ENCODE data around the gene NEK6.

Gene NEK6

DNA sequence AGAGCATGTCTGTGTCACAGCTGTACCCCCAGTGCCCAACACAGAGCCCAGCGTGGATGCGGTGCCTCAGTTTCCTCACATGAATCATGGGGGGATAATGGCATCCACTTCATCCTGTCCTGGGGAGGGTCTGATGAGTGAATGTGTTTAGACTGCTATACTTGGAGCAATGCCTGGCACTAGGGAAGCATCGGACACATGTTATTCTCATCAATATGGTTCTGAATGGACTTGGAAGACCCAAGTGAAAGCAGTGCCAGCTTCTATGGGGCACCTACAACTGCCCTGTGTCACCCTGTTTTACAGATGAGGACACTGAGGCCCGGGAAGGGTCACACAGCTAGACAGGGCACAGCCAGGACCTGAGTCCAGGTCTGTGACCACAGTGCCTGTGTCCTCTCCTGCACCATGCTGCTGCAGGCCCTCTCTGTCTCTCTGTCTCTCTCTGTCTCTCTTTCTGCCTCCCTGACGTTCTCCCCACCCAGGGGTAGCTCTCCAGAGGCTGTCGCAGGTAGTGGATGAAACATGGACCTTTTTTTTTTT is 42.3 kb upstream of the NEK6 start:
- ATAC-seq (ENCODE audit: insufficient read depth, low read depth) (no peak), DNase-seq (no peak)
- no peak overlapping the region for H3K9ac ChIP-seq (ENCODE audit: low read depth, low read length)
- no peak overlapping the region for H3K27ac ChIP-seq (ENCODE audit: low read length)
- H4K20me1 ChIP-seq (ENCODE audit: insufficient read depth, low read length), result no peaks in the 10 kb centered on the region
- H3K27me3 ChIP-seq (ENCODE audit: insufficient read depth, low read length, poor library complexity), result no peaks in the 10 kb centered on the region
- no peaks in the 10 kb centered on the region for H3K9me3 ChIP-seq (ENCODE audit: insufficient read depth, low read length, severe bottlenecking)
- no peak for TF ChIP-seq EZH2 (IDR thresholded peaks at IDR 0.05; ENCODE audit: borderline replicate concordance, low read depth, low read length, severe bottlenecking)
- TF ChIP-seq, protein P1, sequence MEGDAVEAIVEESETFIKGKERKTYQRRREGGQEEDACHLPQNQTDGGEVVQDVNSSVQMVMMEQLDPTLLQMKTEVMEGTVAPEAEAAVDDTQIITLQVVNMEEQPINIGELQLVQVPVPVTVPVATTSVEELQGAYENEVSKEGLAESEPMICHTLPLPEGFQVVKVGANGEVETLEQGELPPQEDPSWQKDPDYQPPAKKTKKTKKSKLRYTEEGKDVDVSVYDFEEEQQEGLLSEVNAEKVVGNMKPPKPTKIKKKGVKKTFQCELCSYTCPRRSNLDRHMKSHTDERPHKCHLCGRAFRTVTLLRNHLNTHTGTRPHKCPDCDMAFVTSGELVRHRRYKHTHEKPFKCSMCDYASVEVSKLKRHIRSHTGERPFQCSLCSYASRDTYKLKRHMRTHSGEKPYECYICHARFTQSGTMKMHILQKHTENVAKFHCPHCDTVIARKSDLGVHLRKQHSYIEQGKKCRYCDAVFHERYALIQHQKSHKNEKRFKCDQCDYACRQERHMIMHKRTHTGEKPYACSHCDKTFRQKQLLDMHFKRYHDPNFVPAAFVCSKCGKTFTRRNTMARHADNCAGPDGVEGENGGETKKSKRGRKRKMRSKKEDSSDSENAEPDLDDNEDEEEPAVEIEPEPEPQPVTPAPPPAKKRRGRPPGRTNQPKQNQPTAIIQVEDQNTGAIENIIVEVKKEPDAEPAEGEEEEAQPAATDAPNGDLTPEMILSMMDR (IDR thresholded peaks at IDR 0.05; ENCODE audit: borderline replicate concordance, extremely low read depth, low read length, poor library complexity, severe bottlenecking), result no peak
- H3K4me2 ChIP-seq (ENCODE audit: insufficient read depth, low read length), result no peak overlapping the region
- no peak overlapping the region for H2AFZ ChIP-seq (ENCODE audit: low read depth, low read length)
- H3K79me2 ChIP-seq (ENCODE audit: insufficient read depth, low read length), result no peaks in the 10 kb centered on the region
- no peak overlapping the region for H3K4me3 ChIP-seq (ENCODE audit: low read depth in 1 of 2, low read length in 2 of 2)
- H3K36me3 ChIP-seq (ENCODE audit: insufficient read depth, low read length), result no peaks in the 10 kb centered on the region
- H3K4me1 ChIP-seq (ENCODE audit: insufficient read depth, low read length), result peaks cover 8% of the 10 kb centered on the region

DNA sequence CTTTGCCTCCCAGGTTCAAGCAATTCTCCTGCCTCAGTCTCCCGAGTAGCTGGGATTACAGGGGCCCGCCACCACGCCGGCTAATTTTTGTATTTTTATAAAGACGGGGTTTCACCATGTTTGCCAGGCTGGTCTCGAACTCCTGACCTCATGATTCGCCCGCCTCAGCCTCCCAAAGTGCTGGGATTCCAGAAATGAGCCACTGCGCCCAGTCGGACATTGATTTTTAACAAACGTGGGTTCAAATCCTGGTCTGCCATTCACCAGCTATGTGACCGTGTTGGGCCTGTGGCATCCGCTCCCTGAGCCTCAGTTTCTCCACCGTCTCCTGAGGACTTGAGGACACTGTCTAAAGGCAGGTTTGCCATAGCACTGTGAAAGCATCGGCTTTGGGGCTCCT is 41.8 kb upstream of the NEK6 start:
- H2AFZ ChIP-seq (ENCODE audit: low read depth, low read length), result no peak overlapping the region
- no peaks in the 10 kb centered on the region for H3K27me3 ChIP-seq (ENCODE audit: insufficient read depth, low read length, poor library complexity)
- H3K4me1 ChIP-seq (ENCODE audit: insufficient read depth, low read length), result peaks cover 8% of the 10 kb centered on the region
- ATAC-seq (ENCODE audit: insufficient read depth, low read depth) (no peak), DNase-seq (no peak)
- no peaks in the 10 kb centered on the region for H3K79me2 ChIP-seq (ENCODE audit: insufficient read depth, low read length)
- TF ChIP-seq, protein P1 (IDR thresholded peaks at IDR 0.05; ENCODE audit: borderline replicate concordance, extremely low read depth, low read length, poor library complexity, severe bottlenecking), result no peak
- TF ChIP-seq EZH2 (IDR thresholded peaks at IDR 0.05; ENCODE audit: borderline replicate concordance, low read depth, low read length, severe bottlenecking), result no peak
- no peak overlapping the region for H3K4me3 ChIP-seq (ENCODE audit: low read depth in 1 of 2, low read length in 2 of 2)
- no peaks in the 10 kb centered on the region for H3K36me3 ChIP-seq (ENCODE audit: insufficient read depth, low read length)
- H3K4me2 ChIP-seq (ENCODE audit: insufficient read depth, low read length), result no peak overlapping the region
- no peaks in the 10 kb centered on the region for H4K20me1 ChIP-seq (ENCODE audit: insufficient read depth, low read length)
- H3K9ac ChIP-seq (ENCODE audit: low read depth, low read length), result no peak overlapping the region
- no peak overlapping the region for H3K27ac ChIP-seq (ENCODE audit: low read length)
- no peaks in the 10 kb centered on the region for H3K9me3 ChIP-seq (ENCODE audit: insufficient read depth, low read length, severe bottlenecking)

DNA sequence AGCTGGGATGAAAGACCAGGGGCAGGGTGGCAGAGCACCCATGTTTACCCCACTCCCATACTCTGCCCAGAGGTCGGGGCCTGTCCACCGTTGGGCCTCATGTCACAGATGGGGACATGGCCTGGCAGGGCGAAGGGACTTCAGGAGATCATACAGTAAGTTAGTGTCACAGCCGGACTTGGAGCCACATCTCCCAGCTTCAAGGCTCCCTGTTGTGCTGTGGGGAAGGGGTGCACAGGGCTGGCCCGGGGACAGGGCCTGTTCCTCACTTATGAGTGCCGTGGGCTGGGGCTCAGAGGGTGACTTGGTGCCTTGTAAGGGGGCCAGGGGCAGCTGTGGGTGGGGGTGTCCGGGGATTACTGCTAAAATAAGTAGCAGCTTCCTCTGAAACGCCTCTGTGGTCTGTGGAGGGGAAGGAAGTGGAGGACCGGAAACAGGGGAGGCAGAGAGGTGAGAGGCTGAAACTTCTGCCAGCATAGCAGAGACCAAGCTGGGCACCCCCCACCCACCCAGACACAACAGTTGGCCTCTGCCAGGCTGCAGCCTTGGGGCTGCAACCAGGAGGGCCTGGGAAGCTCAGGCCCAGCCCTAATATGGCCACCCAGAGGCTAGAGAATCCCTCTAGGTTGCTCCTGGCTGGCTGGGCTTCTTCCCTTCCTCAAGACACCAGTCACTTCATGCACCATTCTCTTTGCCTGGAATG is 41.1 kb upstream of the NEK6 start:
- no peak overlapping the region for H3K27ac ChIP-seq (ENCODE audit: low read length)
- H3K9me3 ChIP-seq (ENCODE audit: insufficient read depth, low read length, severe bottlenecking), result no peaks in the 10 kb centered on the region
- peak; percentile 77 for DNase-seq
- no peak overlapping the region for H3K4me2 ChIP-seq (ENCODE audit: insufficient read depth, low read length)
- H3K4me1 ChIP-seq (ENCODE audit: insufficient read depth, low read length), result peaks cover 8% of the 10 kb centered on the region
- ATAC-seq (ENCODE audit: insufficient read depth, low read depth), result peak; percentile 92
- TF ChIP-seq EZH2 (IDR thresholded peaks at IDR 0.05; ENCODE audit: borderline replicate concordance, low read depth, low read length, severe bottlenecking), result no peak
- TF ChIP-seq, protein P1 (IDR thresholded peaks at IDR 0.05; ENCODE audit: borderline replicate concordance, extremely low read depth, low read length, poor library complexity, severe bottlenecking), result no peak
- H3K79me2 ChIP-seq (ENCODE audit: insufficient read depth, low read length), result no peaks in the 10 kb centered on the region
- no peak overlapping the region for H2AFZ ChIP-seq (ENCODE audit: low read depth, low read length)
- H3K4me3 ChIP-seq (ENCODE audit: low read depth in 1 of 2, low read length in 2 of 2), result no peak overlapping the region
- H3K27me3 ChIP-seq (ENCODE audit: insufficient read depth, low read length, poor library complexity), result no peaks in the 10 kb centered on the region
- H3K9ac ChIP-seq (ENCODE audit: low read depth, low read length), result no peak overlapping the region
- no peaks in the 10 kb centered on the region for H3K36me3 ChIP-seq (ENCODE audit: insufficient read depth, low read length)
- H4K20me1 ChIP-seq (ENCODE audit: insufficient read depth, low read length), result no peaks in the 10 kb centered on the region
